Measurements from ENCODE around the gene RAPGEF5.

DNA sequence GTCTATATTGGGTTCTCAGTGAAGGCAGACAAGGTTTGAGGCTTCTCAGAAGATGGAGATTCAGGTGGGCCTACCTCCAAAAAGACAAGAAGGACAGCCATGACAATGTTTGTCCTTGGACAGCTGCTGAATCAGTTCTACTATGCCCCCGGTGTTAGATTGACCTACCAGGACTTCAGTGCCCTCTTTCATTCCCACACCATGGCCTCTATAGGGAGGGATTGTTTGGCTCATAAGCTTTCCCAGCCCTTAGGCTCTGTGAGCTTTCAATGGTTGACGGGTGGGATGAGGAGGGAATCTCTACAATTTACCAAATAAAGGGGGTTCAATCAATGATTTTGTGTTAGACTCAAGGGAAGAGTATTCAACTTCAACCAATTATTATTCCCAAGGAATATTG, 23.4 kb upstream of the RAPGEF5 start:
- no peak for TF ChIP-seq CTCF (IDR thresholded peaks at IDR 0.05; ENCODE audit: low read length)
- no peak for TF ChIP-seq EZH2phosphoT487 (IDR thresholded peaks at IDR 0.05; ENCODE audit: low read length)
